Ishikawa (cell line): ENCODE measurements around the gene DNER.

Experiments
- CEBPB ChIP-seq: IDR thresholded peaks from 2 replicates; pipeline ENCODE4 v1.6.1; 2012
- EGR1 ChIP-seq: IDR thresholded peaks from 2 replicates; pipeline ENCODE4 v1.6.1; 2012
- EP300 ChIP-seq: IDR thresholded peaks from 2 replicates; pipeline ENCODE4 v1.6.1; 2012; ENCODE audit warnings: borderline replicate concordance
- MAX ChIP-seq: IDR thresholded peaks from 2 replicates; pipeline ENCODE4 v1.6.1; 2012
- NFIC ChIP-seq: IDR thresholded peaks from 2 replicates; pipeline ENCODE4 v1.6.1; 2012
- RAD21 ChIP-seq: IDR thresholded peaks from 2 replicates; pipeline ENCODE4 v1.6.1; 2012; ENCODE audit warnings: low read depth
- REST ChIP-seq: IDR thresholded peaks from 2 replicates; pipeline ENCODE4 v1.6.1; 2012; ENCODE audit warnings: low read depth, mild to moderate bottlenecking
- TAF1 ChIP-seq: IDR thresholded peaks from 2 replicates; pipeline ENCODE4 v1.6.1; 2012; ENCODE audit warnings: low read depth, mild to moderate bottlenecking
- TEAD4 ChIP-seq: IDR thresholded peaks from 2 replicates; pipeline ENCODE4 v1.6.1; 2012
- USF1 ChIP-seq: IDR thresholded peaks from 2 replicates; pipeline ENCODE4 v1.6.1; 2012
- ZBTB7A ChIP-seq: IDR thresholded peaks from 2 replicates; pipeline ENCODE4 v1.6.1; 2012; ENCODE audit warnings: low read depth

GRCh38 chr2:229635371-229635680 is 79.0 kb downstream of the DNER start:
- TF ChIP-seq MAX (no peak), RAD21 (no peak), TAF1 (no peak), TEAD4 (no peak), EGR1 (no peak), EP300 (no peak), NFIC (no peak), CEBPB (no peak), ZBTB7A (no peak), USF1 (no peak), REST (no peak)
